HG02642 (cell line): Measurements from ENCODE around the gene ATP11C.
"Not testable (repeated sequence)": the region's sequence is repeated elsewhere in the genome, so short reads cannot be mapped to it uniquely, and the experiment has no call there.

Source experiments
- ATAC-seq: cut with Tn5 transposase; IDR thresholded peaks from one replicate; pipeline ENCODE4 v1.9.1; 2021; ENCODE audit warnings: mild to moderate bottlenecking; ENCODE audit not compliant: unreplicated experiment, poor library complexity

Gene ATP11C

GRCh38 chrX:139932901-139933796, at the start of gene ATP11C:
ATP11C (minus strand) TSS chrX:139933053; CDS start chrX:139932042, 1,011 bp downstream.
- peak; percentile 83 for ATAC-seq

GRCh38 chrX:139974471-139974870, 41.6 kb upstream of the ATP11C start:
- ATAC-seq, result no peak

GRCh38 chrX:139972629-139973624, 40.1 kb upstream of the ATP11C start:
- no peak for ATAC-seq

GRCh38 chrX:139972113-139972512, 39.3 kb upstream of the ATP11C start:
- ATAC-seq, result no peak

- ATAC-seq, result no peak
These were observed 38.5 kb upstream of the ATP11C start for GRCh38 chrX:139971394-139971749.

- no peak for ATAC-seq
These were observed 36.4 kb upstream of the ATP11C start for GRCh38 chrX:139969286-139969685.

- no peak for ATAC-seq
These were observed 34.9 kb upstream of the ATP11C start for GRCh38 chrX:139967750-139968149.

GRCh38 chrX:139967300-139967699, 34.4 kb upstream of the ATP11C start:
- no peak for ATAC-seq

- ATAC-seq, result not testable (repeated sequence)
These were observed 33.3 kb upstream of the ATP11C start for GRCh38 chrX:139966159-139966558.

GRCh38 chrX:139965421-139965820, 32.6 kb upstream of the ATP11C start, which contains the start of gene CXorf66:
CXorf66 (minus strand) TSS chrX:139965521; CDS start chrX:139965496, 25 bp downstream.
- ATAC-seq, result no peak

- ATAC-seq, result not testable (repeated sequence)
These were observed 28.2 kb upstream of the ATP11C start for GRCh38 chrX:139961091-139961490.

GRCh38 chrX:139949703-139950102, 16.9 kb upstream of the ATP11C start:
- ATAC-seq, result no peak

GRCh38 chrX:139945075-139945474, 12.2 kb upstream of the ATP11C start:
- ATAC-seq, result no peak

- ATAC-seq, result no peak
These were observed 3.4 kb upstream of the ATP11C start for GRCh38 chrX:139936259-139936658.

- no peak for ATAC-seq
These were observed 1.1 kb upstream of the ATP11C start for GRCh38 chrX:139933904-139934303.

- ATAC-seq, result peak; percentile 49
These were observed 566 bp downstream of the ATP11C start for GRCh38 chrX:139932073-139932900.

- no peak for ATAC-seq
These were observed 1.2 kb downstream of the ATP11C start for GRCh38 chrX:139931646-139932072.

- no peak for ATAC-seq
These were observed 1.8 kb downstream of the ATP11C start for GRCh38 chrX:139930916-139931645.

- no peak for ATAC-seq
These were observed 2.5 kb downstream of the ATP11C start for GRCh38 chrX:139930401-139930800.
